OCI-LY3 (cell line): ENCODE data around the gene CCR8.

Experiments
- H2AFZ ChIP-seq: fragments of 200-600, 300-600 bp; shearing (Covaris generic); 2 replicates; pipeline ENCODE4 v1.6.0; 2014; ENCODE audit warnings: antibody characterized with exemption, low read depth, low read length
- H3K27ac ChIP-seq: fragments of 200-600, 300-600 bp; sonication (generic); 2 replicates; pipeline ENCODE4 v1.5.1; 2014; ENCODE audit warnings: mild to moderate bottlenecking, low read length, moderate library complexity, mixed read lengths
- H3K27me3 ChIP-seq: fragments of 200-600, 300-600 bp; sonication (generic); 2 replicates; pipeline ENCODE4 v1.6.1; 2014; ENCODE audit warnings: low read depth, low read length, mixed read lengths
- H3K36me3 ChIP-seq: fragments of 200-600, 300-600 bp; sonication (generic); replicated peaks from 2 replicates; pipeline ENCODE3; 2014; ENCODE audit warnings: low read depth, low read length, mixed read lengths
- H3K4me1 ChIP-seq: fragments of 300-600, 200-600 bp; sonication (generic); 2 replicates; pipeline ENCODE4 v1.6.1; 2014; ENCODE audit warnings: low read length, mixed read lengths
- H3K4me2 ChIP-seq: fragments of 200-600, 300-600 bp; sonication (generic); 2 replicates; pipeline ENCODE4 v1.6.1; 2014; ENCODE audit warnings: low read length, mixed read lengths
- H3K4me3 ChIP-seq: fragments of 300-600, 200-600 bp; sonication (generic); 2 replicates; pipeline ENCODE4 v1.5.1; 2014; ENCODE audit warnings: antibody characterized with exemption, mild to moderate bottlenecking, low read length, moderate library complexity
- H3K79me2 ChIP-seq: fragments of 300-600, 200-600 bp; shearing (Covaris generic); 2 replicates; pipeline ENCODE4 v1.6.1; 2014; ENCODE audit warnings: mild to moderate bottlenecking, low read length, mixed read lengths
- H3K9ac ChIP-seq: fragments of 300-600, 200-600 bp; shearing (Covaris generic); 2 replicates; pipeline ENCODE4 v1.6.0; 2014; ENCODE audit warnings: mild to moderate bottlenecking, low read length, moderate library complexity
- H3K9me3 ChIP-seq: fragments of 200-600, 300-600 bp; shearing (Covaris generic); 2 replicates; pipeline ENCODE4 v1.6.1; 2014; ENCODE audit warnings: low read length, mixed read lengths; ENCODE audit not compliant: insufficient read depth
- H4K20me1 ChIP-seq: fragments of 200-600, 300-600 bp; sonication (generic); 2 replicates; pipeline ENCODE4 v1.6.1; 2016; ENCODE audit warnings: low read length, mixed read lengths; ENCODE audit not compliant: insufficient read depth
- EZH2phosphoT487 ChIP-seq: fragments of 200-600 bp; shearing (Covaris generic); IDR thresholded peaks from 2 replicates; pipeline ENCODE4 v1.6.1; 2018; ENCODE audit warnings: antibody characterized with exemption, mixed run types, low read depth
- TF ChIP-seq, protein P1 (sequence below): fragments of 200-600, 300-600 bp; sonication (generic); IDR thresholded peaks from 2 replicates; pipeline ENCODE4 v1.5.1; 2014; ENCODE audit warnings: antibody characterized with exemption, low read length, low read depth

The CCR8 gene

DNA sequence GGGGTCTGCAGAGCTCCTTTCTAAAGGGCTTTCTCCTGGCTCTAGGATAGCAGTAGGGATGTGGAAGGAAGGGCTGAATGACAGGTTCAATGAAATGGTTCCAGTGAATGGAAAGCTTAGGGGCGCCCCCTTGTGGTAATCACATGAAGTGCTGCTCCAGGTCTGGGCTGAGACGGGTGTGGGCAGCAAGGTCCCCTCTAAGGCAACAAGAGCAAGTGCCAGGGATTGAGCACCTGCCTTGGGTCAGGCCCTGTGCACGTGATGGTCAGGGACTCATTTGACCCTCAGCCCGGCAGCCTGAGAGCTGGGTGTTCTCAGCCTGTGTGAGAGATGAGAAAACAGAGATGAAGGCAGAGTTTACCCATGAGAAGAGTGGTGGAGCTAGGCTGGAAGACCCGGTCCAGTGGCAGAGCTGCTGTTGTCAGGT lies 37.6 kb upstream of the CCR8 start:
- H2AFZ ChIP-seq = no peak overlapping the region

DNA sequence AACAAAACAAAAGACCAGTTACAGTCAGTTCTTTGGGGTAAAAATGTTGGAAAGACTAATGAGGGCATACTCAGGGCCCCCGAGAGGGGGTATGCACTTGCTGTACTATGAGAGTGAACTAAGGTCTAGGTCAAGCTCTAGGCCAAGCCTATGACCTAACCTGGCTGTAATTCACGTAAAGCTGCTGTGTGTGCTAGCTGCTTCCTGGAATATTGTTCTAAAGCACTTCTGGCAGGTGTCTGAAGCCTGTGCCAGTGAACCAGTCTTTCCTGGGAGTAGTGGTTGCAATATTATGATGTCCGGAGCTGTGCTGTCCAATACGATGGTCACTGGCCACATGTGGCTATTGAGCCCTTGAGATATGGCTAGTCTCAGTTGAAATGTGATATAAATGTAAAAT lies 36.5 kb upstream of the CCR8 start:
- H2AFZ ChIP-seq = no peak overlapping the region
- no peaks in the 10 kb centered on the region for H3K79me2 ChIP-seq
- H4K20me1 ChIP-seq = no peaks in the 10 kb centered on the region
- H3K4me2 ChIP-seq = no peak overlapping the region
- H3K36me3 ChIP-seq = no peaks in the 10 kb centered on the region
- H3K9me3 ChIP-seq = no peaks in the 10 kb centered on the region; the same call in 1 of the 2 replicates
- H3K4me3 ChIP-seq = no peak overlapping the region
- peaks cover 1% of the 10 kb centered on the region; the same call in 1 of the 2 replicates for H3K27me3 ChIP-seq
- peaks cover 27% of the 10 kb centered on the region for H3K4me1 ChIP-seq
- TF ChIP-seq, protein P1, sequence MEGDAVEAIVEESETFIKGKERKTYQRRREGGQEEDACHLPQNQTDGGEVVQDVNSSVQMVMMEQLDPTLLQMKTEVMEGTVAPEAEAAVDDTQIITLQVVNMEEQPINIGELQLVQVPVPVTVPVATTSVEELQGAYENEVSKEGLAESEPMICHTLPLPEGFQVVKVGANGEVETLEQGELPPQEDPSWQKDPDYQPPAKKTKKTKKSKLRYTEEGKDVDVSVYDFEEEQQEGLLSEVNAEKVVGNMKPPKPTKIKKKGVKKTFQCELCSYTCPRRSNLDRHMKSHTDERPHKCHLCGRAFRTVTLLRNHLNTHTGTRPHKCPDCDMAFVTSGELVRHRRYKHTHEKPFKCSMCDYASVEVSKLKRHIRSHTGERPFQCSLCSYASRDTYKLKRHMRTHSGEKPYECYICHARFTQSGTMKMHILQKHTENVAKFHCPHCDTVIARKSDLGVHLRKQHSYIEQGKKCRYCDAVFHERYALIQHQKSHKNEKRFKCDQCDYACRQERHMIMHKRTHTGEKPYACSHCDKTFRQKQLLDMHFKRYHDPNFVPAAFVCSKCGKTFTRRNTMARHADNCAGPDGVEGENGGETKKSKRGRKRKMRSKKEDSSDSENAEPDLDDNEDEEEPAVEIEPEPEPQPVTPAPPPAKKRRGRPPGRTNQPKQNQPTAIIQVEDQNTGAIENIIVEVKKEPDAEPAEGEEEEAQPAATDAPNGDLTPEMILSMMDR = no peak
- no peak for TF ChIP-seq EZH2phosphoT487
- no peak overlapping the region for H3K9ac ChIP-seq
- H3K27ac ChIP-seq = no peak overlapping the region

More for the DNA sequence above, 37.6 kb upstream of the CCR8 start:
- Histone ChIP-seq H3K9me3 (no peaks in the 10 kb centered on the region), H3K36me3 (no peaks in the 10 kb centered on the region), H3K9ac (no peak overlapping the region), H3K79me2 (no peaks in the 10 kb centered on the region), H3K27me3 (peaks cover 12% of the 10 kb centered on the region), H3K4me3 (no peak overlapping the region), H3K4me1 (peaks cover 37% of the 10 kb centered on the region), H4K20me1 (no peaks in the 10 kb centered on the region), H3K27ac (no peak overlapping the region), H3K4me2 (no peak overlapping the region)
- no peak for TF ChIP-seq EZH2phosphoT487
- TF ChIP-seq, protein P1 = peak; percentile 98

DNA sequence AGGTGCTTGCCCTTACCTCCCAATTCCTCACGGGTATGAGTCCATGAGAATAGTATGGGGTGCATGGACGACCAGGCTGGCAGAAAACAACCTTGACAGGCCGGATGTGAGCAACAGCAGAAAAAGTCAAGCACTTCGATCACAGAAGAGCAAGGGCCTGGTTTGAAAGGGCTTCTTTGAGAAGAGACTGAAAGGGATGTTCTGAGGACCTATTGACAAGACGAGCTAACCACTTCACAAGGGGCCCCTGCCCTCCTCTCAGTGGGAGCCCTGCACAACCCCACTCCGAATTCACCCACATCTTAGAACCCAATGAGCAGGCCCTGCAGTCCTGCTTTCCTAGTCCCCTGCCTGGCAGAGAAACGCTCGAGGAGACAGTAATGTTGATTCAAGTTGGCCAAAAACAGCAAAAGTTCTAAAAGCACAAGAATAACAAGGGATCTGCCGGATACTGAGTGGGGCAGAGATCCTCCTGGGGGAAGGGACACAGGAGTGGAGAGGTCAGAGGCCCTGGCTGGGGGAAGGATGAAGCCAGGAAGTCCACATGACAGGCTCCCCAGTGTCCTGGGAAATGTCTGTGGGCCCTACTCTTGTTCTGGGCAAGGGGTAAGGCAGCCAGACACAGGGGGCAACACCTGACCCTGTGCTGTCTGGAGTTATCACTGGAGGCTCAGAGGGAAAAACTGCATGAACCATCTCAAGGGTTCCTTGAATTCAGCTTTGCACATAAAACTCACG lies 34.9 kb upstream of the CCR8 start:
- H3K4me2 ChIP-seq = peak overlapping the region; percentile 48
- H3K4me1 ChIP-seq = peaks cover 19% of the 10 kb centered on the region
- H3K27me3 ChIP-seq = no peaks in the 10 kb centered on the region
- H3K4me3 ChIP-seq = no peak overlapping the region
- H3K9ac ChIP-seq = no peak overlapping the region
- H3K36me3 ChIP-seq = peaks cover 3% of the 10 kb centered on the region
- peaks cover 12% of the 10 kb centered on the region for H3K9me3 ChIP-seq
- H2AFZ ChIP-seq = no peak overlapping the region
- H3K27ac ChIP-seq = no peak overlapping the region
- TF ChIP-seq, protein P1 = no peak
- no peak for TF ChIP-seq EZH2phosphoT487
- H4K20me1 ChIP-seq = no peaks in the 10 kb centered on the region
- no peaks in the 10 kb centered on the region for H3K79me2 ChIP-seq

DNA sequence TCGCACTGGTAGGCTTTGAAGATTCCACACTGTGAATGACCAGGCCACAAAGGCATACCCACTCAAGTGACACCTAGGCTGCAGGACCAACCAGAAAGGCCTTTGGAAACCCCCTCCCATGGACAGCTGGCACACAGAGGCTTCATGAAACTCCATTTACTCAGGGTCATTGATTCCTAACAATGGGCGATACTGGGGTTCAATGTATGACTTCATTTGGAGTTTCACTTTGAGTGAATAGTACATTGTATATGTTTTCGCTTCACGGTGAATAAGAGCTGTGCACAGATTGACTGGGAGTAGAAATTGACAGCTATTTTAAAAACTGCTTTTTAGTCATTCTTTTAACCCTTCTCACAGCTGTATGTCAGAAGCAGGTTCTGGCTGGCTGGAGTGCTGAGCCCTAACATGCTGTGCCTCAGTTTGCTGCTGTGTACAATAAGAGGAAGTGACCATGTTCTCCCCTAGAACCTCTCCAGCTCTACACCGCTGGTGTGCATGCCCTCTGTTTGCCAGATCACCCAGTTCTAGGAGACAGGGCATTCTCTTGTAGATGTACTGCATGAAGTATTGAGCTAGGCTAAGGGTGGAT lies 34.2 kb upstream of the CCR8 start:
- Histone ChIP-seq H2AFZ (no peak overlapping the region; the same call in 1 of the 2 replicates), H3K9ac (no peak overlapping the region)
- no peak for TF ChIP-seq EZH2phosphoT487
- TF ChIP-seq, protein P1 = no peak

More for the DNA sequence above, 34.2 kb upstream of the CCR8 start:
- peaks cover 3% of the 10 kb centered on the region for H3K36me3 ChIP-seq
- H3K27ac ChIP-seq = no peak overlapping the region
- no peaks in the 10 kb centered on the region for H4K20me1 ChIP-seq
- H3K79me2 ChIP-seq = no peaks in the 10 kb centered on the region
- H3K4me2 ChIP-seq = peak overlapping the region; percentile 48
- no peak overlapping the region for H3K4me3 ChIP-seq
- H3K9me3 ChIP-seq = peaks cover 19% of the 10 kb centered on the region
- no peaks in the 10 kb centered on the region for H3K27me3 ChIP-seq
- peaks cover 19% of the 10 kb centered on the region for H3K4me1 ChIP-seq
